ENCODE measurements around the gene FAM53B.

Gene FAM53B

GRCh38 chr10:124640538-124641231 is 103.5 kb downstream of the FAM53B start:
- DNase-seq (ENCODE audit: low read depth, low spot score): no peak
- H3K27ac ChIP-seq: peak overlapping the region; percentile 5

GRCh38 chr10:124640056-124640455 is 104.1 kb downstream of the FAM53B start:
- no peak overlapping the region for H3K27ac ChIP-seq
- DNase-seq (ENCODE audit: low read depth, low spot score): no peak

GRCh38 chr10:124639646-124640045 is 104.5 kb downstream of the FAM53B start:
- H3K27ac ChIP-seq: no peak overlapping the region

GRCh38 chr10:124639206-124639605 is 105.0 kb downstream of the FAM53B start:
- no peak for DNase-seq (ENCODE audit: low read depth, low spot score)
- no peak overlapping the region for H3K27ac ChIP-seq

More at GRCh38 chr10:124639646-124640045, 104.5 kb downstream of the FAM53B start:
- no peak for DNase-seq (ENCODE audit: low read depth, low spot score)

- no peak overlapping the region for H3K27ac ChIP-seq
These were observed 106.4 kb downstream of the FAM53B start for GRCh38 chr10:124637746-124638145.

GRCh38 chr10:124637091-124637700 is 107.0 kb downstream of the FAM53B start:
- DNase-seq (ENCODE audit: low read depth, low spot score): no peak
- no peak overlapping the region for H3K27ac ChIP-seq

More at GRCh38 chr10:124637746-124638145, 106.4 kb downstream of the FAM53B start:
- DNase-seq (ENCODE audit: low read depth, low spot score): no peak

GRCh38 chr10:124636271-124636995 is 107.7 kb downstream of the FAM53B start:
- H3K27ac ChIP-seq: no peak overlapping the region
- DNase-seq (ENCODE audit: low read depth, low spot score): no peak

GRCh38 chr10:124632566-124632965 is 111.6 kb downstream of the FAM53B start:
- DNase-seq (ENCODE audit: low read depth, low spot score): no peak
- H3K27ac ChIP-seq: peak overlapping the region; percentile 73

- H3K27ac ChIP-seq: peak overlapping the region; percentile 73
These were observed 112.1 kb downstream of the FAM53B start for GRCh38 chr10:124632064-124632531.

GRCh38 chr10:124630551-124630950 is 113.6 kb downstream of the FAM53B start:
- no peak overlapping the region for H3K27ac ChIP-seq
- no peak for DNase-seq (ENCODE audit: low read depth, low spot score)

More at GRCh38 chr10:124632064-124632531, 112.1 kb downstream of the FAM53B start:
- DNase-seq (ENCODE audit: low read depth, low spot score): no peak

GRCh38 chr10:124629842-124630241 is 114.3 kb downstream of the FAM53B start:
- no peak overlapping the region for H3K27ac ChIP-seq
- DNase-seq (ENCODE audit: low read depth, low spot score): no peak

GRCh38 chr10:124629415-124629814 is 114.8 kb downstream of the FAM53B start:
- H3K27ac ChIP-seq: no peak overlapping the region

GRCh38 chr10:124628676-124629021 is 115.5 kb downstream of the FAM53B start:
- no peak overlapping the region for H3K27ac ChIP-seq
- DNase-seq (ENCODE audit: low read depth, low spot score): no peak

More at GRCh38 chr10:124629415-124629814, 114.8 kb downstream of the FAM53B start:
- DNase-seq (ENCODE audit: low read depth, low spot score): no peak

GRCh38 chr10:124627866-124628675 is 116.1 kb downstream of the FAM53B start:
- no peak for DNase-seq (ENCODE audit: low read depth, low spot score)
- H3K27ac ChIP-seq: no peak overlapping the region

GRCh38 chr10:124626759-124627380 is 117.3 kb downstream of the FAM53B start:
- peak overlapping the region; percentile 15 for H3K27ac ChIP-seq
- no peak for DNase-seq (ENCODE audit: low read depth, low spot score)

- no peak overlapping the region for H3K27ac ChIP-seq
- DNase-seq (ENCODE audit: low read depth, low spot score): no peak
These were observed 118.3 kb downstream of the FAM53B start for GRCh38 chr10:124625831-124626238.

GRCh38 chr10:124624895-124625294 is 119.3 kb downstream of the FAM53B start:
- H3K27ac ChIP-seq: no peak overlapping the region
- DNase-seq (ENCODE audit: low read depth, low spot score): no peak

- no peak for DNase-seq (ENCODE audit: low read depth, low spot score)
- H3K27ac ChIP-seq: no peak overlapping the region
These were observed 119.7 kb downstream of the FAM53B start for GRCh38 chr10:124624466-124624865.

GRCh38 chr10:124624006-124624405 is 120.2 kb downstream of the FAM53B start:
- no peak for DNase-seq (ENCODE audit: low read depth, low spot score)
- H3K27ac ChIP-seq: no peak overlapping the region
